HG03045 (cell line): Measurements from ENCODE around the gene POU5F2.

ENCODE experiments used
- ATAC-seq: cut with Tn5 transposase; IDR thresholded peaks from one replicate; pipeline ENCODE4 v1.9.1; 2021; ENCODE audit warnings: mild to moderate bottlenecking, moderate library complexity; ENCODE audit not compliant: unreplicated experiment

The POU5F2 gene, protein sequence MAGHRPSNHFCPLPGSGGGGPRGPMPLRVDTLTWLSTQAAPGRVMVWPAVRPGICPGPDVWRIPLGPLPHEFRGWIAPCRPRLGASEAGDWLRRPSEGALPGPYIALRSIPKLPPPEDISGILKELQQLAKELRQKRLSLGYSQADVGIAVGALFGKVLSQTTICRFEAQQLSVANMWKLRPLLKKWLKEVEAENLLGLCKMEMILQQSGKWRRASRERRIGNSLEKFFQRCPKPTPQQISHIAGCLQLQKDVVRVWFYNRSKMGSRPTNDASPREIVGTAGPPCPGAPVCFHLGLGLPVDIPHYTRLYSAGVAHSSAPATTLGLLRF

DNA sequence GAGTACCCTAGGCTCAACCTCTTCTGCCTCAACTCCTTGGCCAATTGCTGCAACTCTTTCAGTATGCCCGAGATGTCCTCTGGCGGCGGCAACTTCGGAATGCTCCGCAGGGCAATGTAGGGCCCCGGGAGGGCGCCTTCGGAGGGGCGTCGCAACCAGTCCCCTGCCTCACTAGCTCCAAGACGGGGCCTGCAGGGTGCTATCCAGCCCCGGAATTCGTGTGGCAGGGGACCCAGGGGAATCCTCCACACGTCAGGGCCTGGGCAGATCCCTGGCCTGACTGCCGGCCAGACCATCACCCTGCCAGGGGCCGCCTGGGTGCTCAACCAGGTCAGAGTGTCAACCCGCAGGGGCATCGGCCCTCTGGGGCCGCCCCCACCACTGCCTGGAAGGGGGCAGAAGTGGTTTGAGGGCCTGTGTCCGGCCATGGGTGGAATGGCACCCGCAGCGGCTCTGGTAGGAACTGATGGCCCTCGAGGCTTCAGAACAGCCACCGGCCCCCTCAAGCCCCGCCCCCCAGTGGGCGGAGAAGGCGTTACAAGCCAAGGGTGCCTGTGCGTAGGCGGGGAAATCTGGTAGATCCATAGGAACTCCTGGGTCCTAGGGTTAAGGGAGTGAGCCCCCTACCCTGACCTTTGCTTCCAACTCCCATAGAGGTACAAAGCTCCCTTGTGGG is at the start of gene POU5F2:
POU5F2 (minus strand) TSS at position 465 of the 676 bp plus-strand sequence; CDS start at position 428, 37 bp downstream.
- ATAC-seq = no peak

DNA sequence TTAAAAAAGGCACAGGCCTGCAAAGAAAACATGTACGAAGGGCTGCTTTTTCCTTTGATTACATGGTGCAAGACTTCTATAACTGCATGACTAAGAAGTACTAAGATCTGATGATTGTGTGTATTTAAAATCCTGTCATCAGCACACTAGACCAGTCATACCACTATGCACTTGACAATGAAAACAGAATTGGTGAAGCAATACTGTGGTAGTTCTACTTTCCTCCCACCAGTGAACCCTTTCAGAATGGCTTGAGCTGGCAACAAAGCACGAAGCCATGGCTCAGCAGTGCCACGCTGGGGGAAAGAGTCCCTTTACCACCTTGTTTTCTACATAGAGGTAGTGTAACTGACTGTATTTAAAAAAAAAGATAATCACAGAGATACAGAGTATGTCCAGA is 49.0 kb upstream of the POU5F2 start:
- no peak for ATAC-seq

DNA sequence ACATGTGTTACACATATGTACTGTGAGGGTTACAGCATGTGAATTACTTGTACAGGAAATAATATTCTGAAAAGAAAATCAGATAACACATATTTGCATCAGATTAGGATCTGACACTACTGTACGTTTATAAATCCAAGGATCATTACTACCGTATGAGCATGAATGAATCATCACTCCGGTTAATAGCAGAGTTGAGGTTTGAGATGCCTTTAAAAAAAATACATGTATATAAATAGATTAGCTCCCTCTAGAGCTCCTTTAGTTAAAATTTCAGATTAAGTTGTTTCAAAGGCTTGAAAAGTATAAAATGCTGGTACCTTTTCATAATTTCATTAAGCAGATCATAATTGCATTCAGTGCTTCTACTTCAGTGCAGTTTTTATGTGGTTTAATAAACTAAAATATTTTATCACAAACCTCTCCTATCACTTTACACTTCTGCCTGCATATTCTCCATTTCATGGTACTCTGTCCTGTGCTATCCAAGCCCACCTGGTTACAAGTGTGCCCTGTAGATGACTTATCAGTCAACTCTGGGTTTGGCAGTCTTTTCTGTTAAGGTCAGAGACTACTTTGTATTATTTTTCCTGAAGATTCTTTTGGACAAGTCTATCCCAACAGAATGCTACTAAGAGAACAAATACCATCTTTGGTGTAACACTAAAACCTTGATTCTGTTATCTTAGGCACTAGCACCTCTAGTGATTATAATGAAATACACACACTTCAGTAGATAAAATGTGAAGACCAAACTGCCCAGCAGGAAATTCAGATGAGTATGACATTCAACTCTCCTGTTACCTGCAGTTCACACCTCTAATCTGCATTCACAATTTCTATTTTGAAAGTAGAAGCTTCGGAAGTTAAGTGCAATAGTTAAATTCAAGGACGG is 48.0 kb upstream of the POU5F2 start:
- no peak for ATAC-seq

DNA sequence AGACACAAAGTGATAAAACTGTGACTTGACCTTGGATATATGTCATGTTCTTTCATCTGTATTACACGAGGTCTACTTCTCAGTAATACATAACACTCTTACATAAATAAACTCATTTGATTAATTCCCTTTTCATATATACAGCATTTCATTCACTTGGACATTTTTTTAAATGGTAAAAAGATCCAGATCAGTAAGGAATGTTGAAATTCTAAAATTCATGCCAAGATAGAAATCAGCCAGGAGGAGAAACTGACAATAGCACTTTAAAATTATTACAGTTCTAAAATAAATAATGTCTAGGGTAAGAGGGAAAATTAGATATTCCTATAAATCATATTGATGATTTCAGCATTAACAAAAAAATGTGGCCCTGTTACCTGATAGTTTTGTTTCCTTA is 46.2 kb upstream of the POU5F2 start:
- ATAC-seq = no peak

DNA sequence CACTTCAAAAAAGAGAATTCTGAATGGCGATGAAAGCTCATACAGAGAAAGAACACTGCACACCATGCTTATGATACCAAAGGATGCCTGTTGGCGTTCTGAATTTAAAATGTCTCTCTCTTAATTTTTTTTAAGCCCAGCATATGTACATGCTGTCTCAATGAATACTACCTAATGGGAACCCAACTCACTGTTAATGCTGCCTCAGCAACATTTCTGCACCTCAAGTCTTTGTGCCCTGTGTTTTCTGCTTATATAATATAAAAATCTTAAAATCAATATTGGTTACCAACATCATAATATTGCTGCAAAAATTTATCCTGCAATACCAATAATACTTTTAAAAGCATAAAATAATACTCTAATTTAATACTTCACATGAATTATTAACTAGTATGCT is 44.1 kb upstream of the POU5F2 start:
- ATAC-seq = no peak

DNA sequence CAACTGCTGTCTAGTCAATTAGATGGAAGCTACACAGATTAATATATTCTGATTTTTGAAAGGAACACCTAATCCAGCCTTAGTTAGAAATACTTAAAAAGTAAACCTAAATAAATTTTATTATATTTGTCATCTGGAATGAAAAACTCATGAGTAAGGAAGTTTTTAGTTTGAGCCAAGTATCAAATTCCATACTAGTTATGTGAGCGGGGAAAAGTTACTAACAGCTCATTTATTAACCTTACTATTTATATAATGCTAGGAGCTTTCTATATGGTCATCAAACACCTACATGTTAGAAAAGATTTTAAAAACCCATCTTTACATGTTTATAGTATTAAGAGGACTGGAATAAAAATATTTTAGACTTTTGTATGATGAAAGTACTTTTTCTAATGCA is 41.6 kb upstream of the POU5F2 start:
- ATAC-seq = no peak

DNA sequence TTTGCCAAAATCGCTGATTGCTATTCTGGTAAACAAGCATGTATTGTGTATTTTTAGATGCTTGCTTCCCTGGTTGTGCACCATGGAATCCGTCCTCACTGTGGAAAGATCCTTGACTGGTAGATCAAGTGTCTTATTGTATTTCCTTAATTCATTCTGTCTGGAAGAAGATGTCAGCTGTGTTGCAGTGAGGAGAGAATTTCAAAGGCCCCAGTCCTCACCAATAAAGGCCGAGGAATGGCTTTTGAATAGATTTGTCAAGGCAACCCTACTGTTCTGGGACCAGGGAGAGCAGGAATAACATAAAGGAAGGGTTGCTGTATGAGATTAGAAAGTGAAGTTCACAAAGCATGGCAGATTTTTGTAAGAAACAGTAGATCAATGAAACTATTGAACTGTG is 36.2 kb upstream of the POU5F2 start:
- ATAC-seq = no peak

DNA sequence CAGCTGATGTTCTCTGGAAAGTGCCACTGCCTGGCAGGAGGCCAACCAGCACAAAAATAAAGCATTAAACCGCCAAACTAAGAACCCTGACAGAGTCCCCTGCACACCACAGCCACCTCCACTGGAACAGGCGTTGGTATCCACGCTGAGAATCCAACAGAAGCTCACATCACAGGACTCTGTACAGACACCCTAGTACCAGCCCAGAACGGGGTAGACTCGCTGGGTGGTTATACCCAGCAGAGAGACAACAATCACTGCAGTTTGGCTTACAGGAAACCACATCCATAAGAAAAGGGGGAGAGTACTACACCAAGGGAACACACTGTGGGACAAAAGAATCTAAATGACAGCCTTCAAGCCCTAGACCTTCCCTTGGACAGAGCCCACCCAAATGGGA is 15.0 kb upstream of the POU5F2 start:
- no peak for ATAC-seq

DNA sequence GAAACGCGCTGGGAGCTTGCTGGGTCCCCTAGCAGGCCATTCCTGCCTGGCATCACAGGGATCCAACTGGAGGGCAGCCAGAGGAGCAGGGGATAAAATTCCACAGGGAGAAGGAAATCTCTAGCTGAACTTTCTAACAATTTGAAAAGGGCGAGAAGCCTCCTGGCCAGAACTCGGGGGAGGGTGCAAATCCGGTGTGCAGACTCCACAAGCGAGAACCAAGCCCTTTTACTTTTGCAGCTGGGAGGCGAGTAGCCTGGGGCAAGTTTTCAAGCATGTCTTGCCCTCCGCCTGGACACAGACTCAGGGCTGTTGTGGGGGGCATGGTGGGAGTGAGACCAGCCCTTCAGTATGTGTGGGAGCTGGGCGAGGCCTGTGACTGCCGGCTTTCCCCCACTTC is 14.3 kb upstream of the POU5F2 start:
- no peak for ATAC-seq

DNA sequence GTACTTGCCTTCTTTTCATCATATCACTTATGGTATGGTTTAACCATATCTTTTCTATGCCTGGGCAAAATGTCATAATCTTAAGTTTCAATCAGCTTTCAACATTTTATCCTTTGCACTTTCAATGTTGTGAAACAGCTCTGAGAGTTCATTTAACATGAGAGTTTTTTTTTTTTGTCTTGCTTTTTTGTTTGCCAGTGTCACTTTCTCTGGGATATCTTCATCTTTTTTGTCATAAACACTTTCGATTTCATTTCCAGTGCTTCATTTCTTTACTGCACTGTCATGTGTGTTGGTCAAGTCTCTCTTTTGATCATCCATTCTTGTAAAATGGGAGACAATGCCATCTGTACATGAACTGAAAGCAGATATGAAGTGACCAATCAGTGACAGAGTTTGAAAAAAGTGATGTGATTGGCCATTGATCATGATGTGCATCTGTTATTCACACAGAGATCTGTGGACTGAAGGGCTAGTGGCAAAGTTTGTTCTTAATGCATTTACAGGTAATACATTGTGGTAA is 7.5 kb upstream of the POU5F2 start:
- ATAC-seq = no peak

DNA sequence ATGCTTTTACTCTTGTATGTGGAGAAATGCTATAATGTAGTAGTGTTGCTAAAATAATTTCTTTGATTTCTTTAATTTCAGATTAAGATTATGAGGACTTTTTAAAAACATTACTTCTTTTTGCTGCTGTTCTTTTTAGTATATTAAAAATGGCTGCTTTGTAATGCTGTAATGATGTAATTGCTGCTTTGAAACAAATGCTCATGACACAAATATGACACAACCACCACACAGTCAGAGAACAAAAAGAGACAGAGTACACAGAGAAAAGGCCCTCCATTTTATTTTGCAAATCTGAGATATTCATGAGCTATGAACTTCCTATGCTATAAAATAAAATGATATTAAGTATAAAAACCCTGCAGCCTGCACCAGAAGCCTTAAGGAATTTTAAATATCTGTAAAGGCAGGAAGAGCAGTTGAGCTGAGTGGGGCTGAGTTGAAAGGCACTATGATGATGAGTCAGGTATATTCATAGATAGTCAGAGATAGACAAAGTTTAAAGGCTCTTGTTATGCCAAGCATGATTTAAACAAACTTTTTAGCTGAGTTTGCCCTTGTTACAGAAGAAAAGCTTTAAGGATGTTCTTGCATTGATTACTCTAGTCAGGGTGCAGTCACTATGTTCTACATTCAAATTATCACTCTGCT is 5.1 kb upstream of the POU5F2 start:
- no peak for ATAC-seq

DNA sequence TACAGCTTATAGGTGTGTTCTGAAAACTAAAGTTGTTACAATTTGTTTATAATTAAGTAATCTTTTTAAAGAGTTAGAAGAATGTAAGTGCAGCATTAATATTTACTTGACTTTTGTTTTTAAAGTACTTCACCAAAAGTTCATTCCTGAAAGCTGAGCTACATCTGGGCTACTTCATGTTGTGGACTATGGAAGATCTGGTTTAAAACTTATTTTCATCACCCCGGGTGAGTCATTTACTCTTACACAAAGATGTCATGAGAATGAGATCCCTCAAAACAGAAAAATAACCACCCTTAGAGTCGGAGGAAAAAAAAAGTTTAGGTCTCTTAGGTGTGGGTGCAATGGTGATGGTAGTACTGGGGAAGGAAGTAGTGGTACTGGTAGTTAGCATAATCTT is 5.1 kb downstream of the POU5F2 start:
- no peak for ATAC-seq

DNA sequence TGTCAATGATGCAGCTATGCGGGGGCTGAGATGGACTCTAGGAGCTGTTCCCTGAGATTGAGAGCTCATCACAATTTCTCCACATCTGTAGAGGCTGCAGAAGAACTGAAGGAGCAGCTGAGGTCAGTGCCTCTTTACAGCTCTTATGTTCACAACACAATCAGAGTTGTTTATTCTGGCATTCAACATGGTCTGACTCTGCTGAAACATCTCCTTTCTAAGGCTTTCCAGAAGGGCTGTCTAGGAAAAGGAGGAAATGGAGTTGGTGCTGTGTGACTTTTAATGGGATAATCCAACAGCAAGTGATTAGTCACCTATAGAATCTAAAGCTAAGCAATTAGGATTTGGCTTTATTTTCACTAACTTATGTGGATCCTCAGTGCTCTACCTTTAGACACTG is 6.0 kb downstream of the POU5F2 start:
- ATAC-seq = no peak

DNA sequence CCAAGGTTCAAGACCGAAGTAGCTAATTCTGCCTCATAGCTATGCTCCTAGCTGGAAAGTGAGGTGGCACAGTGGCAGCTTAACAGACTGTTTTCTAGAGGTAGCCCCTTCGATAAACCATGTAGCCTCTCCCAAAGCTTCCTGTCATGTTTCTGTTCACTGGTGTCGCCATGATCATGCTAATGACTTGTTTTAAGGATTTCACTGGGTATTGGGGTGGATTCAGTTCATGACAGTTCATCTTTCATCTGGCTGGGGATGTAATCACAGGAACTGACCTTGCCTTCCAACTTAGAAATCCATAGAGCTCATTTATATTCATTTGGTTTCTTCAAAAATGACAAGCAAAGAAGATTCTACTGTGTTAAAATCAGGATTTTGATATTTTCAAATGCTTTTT is 9.4 kb downstream of the POU5F2 start:
- ATAC-seq = no peak

DNA sequence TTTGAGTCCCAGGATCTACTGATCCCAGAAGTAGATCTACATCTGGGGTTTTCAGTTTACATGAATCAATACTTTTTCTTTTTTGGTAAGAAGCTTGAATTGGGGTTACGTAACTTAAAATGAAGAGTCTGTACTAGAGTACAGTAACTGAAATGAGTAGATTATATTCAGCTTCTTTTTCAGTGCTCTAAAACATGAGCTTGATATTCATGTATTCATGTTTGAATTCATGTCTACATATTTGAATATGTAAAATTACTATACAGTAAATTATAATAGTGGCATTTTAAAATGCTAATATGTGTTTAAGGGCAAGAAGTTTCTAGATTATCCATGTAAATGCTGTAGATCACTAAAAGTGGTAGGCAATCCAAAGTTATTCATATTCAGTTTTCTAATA is 14.8 kb downstream of the POU5F2 start:
- no peak for ATAC-seq

DNA sequence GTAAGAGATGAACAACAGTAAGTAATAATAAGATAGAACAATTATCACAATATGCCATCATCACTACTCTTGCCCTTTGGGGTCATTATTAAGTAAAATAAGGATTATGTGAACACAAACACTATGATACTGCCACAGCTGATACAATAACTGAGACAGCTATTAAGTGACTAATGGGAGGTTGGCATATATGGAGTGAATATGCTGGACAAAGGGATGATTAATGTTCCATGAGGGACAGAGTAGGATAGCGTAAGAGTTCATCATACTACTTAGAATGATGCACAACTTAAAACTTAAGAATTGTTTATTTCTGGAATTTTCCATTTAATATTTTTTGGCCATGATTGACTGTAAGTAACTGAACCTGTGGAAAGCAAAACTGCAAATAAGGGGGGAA is 16.6 kb downstream of the POU5F2 start:
- no peak for ATAC-seq

DNA sequence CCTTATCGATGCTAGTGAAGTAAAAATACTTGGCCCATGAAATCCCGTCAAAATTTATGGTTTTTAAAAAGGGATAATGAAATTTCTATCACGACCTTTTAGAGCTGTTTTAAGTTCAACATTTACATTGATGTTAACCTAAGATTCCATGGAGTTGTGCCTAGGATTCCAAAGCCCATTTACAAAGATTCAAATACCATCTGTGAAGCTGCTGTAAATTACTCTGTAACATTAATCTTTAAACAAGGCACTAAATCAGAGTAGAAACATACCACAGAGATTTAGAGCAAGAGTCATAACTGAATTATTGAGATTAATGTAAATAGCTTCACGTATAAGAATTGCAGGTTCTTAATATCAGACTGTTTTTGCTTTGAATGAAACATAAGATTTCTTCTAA is 17.7 kb downstream of the POU5F2 start:
- ATAC-seq = no peak

DNA sequence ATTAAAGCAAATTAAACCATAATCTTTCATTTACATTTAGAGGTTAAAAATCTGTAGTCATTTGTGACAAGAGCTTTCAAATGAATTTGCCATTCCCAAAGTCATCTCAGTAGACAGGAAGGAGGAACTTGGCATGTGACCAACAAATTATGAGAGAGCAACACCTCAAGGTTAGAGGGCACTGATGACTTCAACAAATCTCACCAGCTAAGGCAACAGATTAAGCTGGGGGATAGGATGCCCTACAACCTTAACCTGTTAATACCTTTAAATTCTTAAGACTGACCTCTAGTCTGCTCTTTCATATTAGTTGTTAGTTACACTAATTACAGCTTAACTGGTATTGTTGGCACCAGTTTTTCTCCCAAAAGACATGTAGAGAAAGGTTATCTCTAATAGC is 18.4 kb downstream of the POU5F2 start:
- no peak for ATAC-seq

DNA sequence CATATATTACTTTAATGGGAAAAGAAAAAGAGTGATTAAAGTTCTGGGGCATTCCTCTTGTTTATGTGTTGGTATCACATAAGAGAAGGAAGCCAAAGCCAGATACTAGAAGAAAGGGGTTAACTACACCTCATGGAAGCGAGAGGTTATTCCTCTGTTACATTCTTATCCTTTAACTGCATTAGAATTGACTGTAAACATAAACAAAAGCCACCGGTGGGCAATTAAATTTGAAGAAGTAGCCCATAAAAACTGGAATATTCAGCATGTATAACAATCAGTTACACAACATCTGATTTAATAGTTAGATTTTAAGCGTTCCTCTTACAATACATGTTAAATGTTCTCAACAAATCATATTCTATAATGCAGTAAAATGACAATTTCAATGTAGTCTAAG is 18.8 kb downstream of the POU5F2 start:
- no peak for ATAC-seq

DNA sequence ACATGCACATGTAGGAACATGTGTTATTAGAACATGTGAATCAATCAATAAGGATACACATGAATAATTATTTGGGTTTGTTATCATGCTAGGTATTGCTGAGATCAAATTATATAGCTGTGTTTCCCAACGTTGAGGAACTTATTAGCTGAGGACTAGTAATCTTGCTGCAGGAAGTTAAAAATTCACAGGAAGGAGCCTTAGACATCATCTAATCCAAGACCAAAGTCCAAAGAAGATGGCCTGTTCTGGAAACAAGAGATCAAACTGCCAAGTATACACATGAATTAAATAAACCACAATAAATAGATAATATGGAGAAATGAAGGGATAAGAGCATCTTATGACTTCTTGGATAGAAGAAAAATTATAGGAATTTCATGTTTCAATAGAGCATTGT is 19.9 kb downstream of the POU5F2 start:
- no peak for ATAC-seq

DNA sequence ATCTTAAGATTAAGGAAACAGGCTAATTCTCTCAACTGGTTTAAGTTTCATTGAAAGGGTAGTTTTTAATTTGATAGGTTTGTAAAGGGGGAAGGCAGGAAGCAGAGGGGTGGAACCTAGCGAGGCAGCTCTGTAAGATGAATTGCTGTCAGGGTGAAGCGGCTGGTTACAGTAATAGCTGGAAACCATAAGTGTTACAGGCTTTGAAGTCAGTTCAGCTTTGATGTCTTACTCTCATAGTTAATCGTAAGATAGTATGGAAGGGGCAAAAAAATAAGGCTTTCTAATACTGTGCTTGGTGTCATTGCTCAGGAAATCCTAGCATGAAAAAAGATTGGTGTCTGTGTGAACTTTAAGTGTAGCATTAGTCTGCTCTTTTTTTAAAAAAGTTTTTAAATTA is 20.3 kb downstream of the POU5F2 start:
- ATAC-seq = no peak
